Measurements from ENCODE around the gene NEDD9. TPM values are rescaled to one million over a fixed set of nuclear protein-coding genes. Genes with fewer than 3 reads are reported as not detected.

Gene NEDD9
- total and polyA plus RNA-seq, 2 of the 13 experiments (the other 11 are each of a cell fraction or from before 2014, with no cell fraction given), result 27.1 to 389 TPM

GRCh38 chr6:11241793-11242201 lies 9.3 kb upstream of the NEDD9 start (continued):
- TF ChIP-seq ZNF574 (CRISPR knock-in tag; IDR thresholded peaks at IDR 0.05), result peak; percentile 81
- peak; percentile 87 for TF ChIP-seq ZNF605 (CRISPR knock-in tag; IDR thresholded peaks at IDR 0.05)
- TF ChIP-seq ZNF550 (CRISPR knock-in tag; IDR thresholded peaks at IDR 0.05; ENCODE audit: borderline replicate concordance), result no peak
- peak; percentile 58; the same call in 1 of the 2 replicates for TF ChIP-seq FOXK1 (CRISPR knock-in tag; IDR thresholded peaks at IDR 0.05; ENCODE audit: borderline replicate concordance, low read depth)
- TF ChIP-seq BORCS8-MEF2B (CRISPR knock-in tag; IDR thresholded peaks at IDR 0.05), result peak; percentile 75
- peak; percentile 96 for TF ChIP-seq POGZ (CRISPR knock-in tag; IDR thresholded peaks at IDR 0.05)
- peak; percentile 93 for TF ChIP-seq CCDC6 (CRISPR knock-in tag; IDR thresholded peaks at IDR 0.05)
- TF ChIP-seq SOX5 (CRISPR knock-in tag; IDR thresholded peaks at IDR 0.05; ENCODE audit: borderline replicate concordance), result peak; percentile 77
- 0 out of 2 replicates have a peak, but pooled peaks have one; percentile 80 for TF ChIP-seq ETV6 (CRISPR knock-in tag; conservative IDR thresholded peaks at IDR 0.05)
- peak; percentile 68 for TF ChIP-seq ELF1 (CRISPR knock-in tag; IDR thresholded peaks at IDR 0.05)
- TF ChIP-seq MAFG (CRISPR knock-in tag; IDR thresholded peaks at IDR 0.05), result no peak
- TF ChIP-seq ZBTB3 (CRISPR knock-in tag; IDR thresholded peaks at IDR 0.05; ENCODE audit: borderline replicate concordance, low read depth), result no peak
- peak; percentile 61; the same call in 1 of the 2 replicates for TF ChIP-seq MEF2D (CRISPR knock-in tag; IDR thresholded peaks at IDR 0.05)
- TF ChIP-seq ZNF639 (CRISPR knock-in tag; conservative IDR thresholded peaks at IDR 0.05), result no peak
- peak; percentile 84 for TF ChIP-seq HBP1 (CRISPR knock-in tag; IDR thresholded peaks at IDR 0.05; ENCODE audit: low read depth)
- no peak for TF ChIP-seq GLMP (CRISPR knock-in tag; IDR thresholded peaks at IDR 0.05; ENCODE audit: borderline replicate concordance)
- no peak; the same call in 1 of the 2 replicates for TF ChIP-seq ZNF710 (CRISPR knock-in tag; IDR thresholded peaks at IDR 0.05; ENCODE audit: borderline replicate concordance)
- TF ChIP-seq EHMT2 (IDR thresholded peaks at IDR 0.05; ENCODE audit: borderline replicate concordance, low read depth, low read length), result peak; percentile 82; the same call in 1 of the 2 replicates
- TF ChIP-seq CSRNP1 (CRISPR knock-in tag; IDR thresholded peaks at IDR 0.05), result peak; percentile 27; the same call in 1 of the 2 replicates

All from HepG2 (cell line).